Measurements from ENCODE around the gene MROH2A. TPM values are rescaled to one million over a fixed set of nuclear protein-coding genes. Genes with fewer than 3 reads are reported as not detected.

Gene MROH2A
- total and polyA plus RNA-seq, 9 of the 15 experiments (the other 6 are each of a cell fraction or from before 2014, with no cell fraction given) = 0.03 TPM; not detected in 8

- no peak for TF ChIP-seq ZNF280A (IDR thresholded peaks at IDR 0.05; ENCODE audit: low read depth, partially characterized antibody)
- TF ChIP-seq CXXC5 (CRISPR knock-in tag; IDR thresholded peaks at IDR 0.05) = no peak
- no peak for TF ChIP-seq POLR3A (IDR thresholded peaks at IDR 0.05; ENCODE audit: borderline replicate concordance, extremely low read depth, insufficient read depth, insufficient read length)
Observed at GRCh38 chr2:233754872-233755611, 23.1 kb upstream of the MROH2A start (continued).

- in situ Hi-C loops (cut with MboI) (no loop called here), intact Hi-C loops (cut with micrococcal nuclease) (no loop called here)
- Histone ChIP-seq H3K9ac (ENCODE audit: insufficient read depth in 1 of 2, low read depth in 2 of 2, low read length in 2 of 2) (no peak overlapping the region), H3K4me3 (no peak overlapping the region), H3K79me2 (ENCODE audit: control insufficient read depth, insufficient read depth, low read length) (no peaks in the 10 kb centered on the region), H3K4me1 (replicated peaks in 1 of 2; ENCODE audit: control insufficient read depth in 2 of 2, insufficient read depth in 2 of 2, low read length in 2 of 2) (peaks cover 0 to 5% of the 10 kb centered on the region in 2 experiments; a peak in 2 of 5 replicates), H3K27ac (ENCODE audit: extremely low read depth, low read depth, low read length) (no peak overlapping the region), H3K9me1 (ENCODE audit: control insufficient read depth, insufficient read depth, low read length) (no peaks in the 10 kb centered on the region), H4K20me1 (replicated peaks; ENCODE audit: control insufficient read depth, insufficient read depth, low read length) (no peaks in the 10 kb centered on the region), H3K9me3 (replicated peaks; ENCODE audit: control insufficient read depth, insufficient read depth, low read depth, low read length) (no peaks in the 10 kb centered on the region), H2AFZ (ENCODE audit: low read depth, low read length) (no peak overlapping the region), H3K4me2 (ENCODE audit: insufficient read depth, low read length) (no peak overlapping the region), H3K36me3 (ENCODE audit: control insufficient read depth, insufficient read depth, low read length) (no peaks in the 10 kb centered on the region), H3K27me3 (ENCODE audit: control insufficient read depth in 2 of 2, insufficient read depth in 2 of 2, low read length in 2 of 2) (peaks cover 0 to 17% of the 10 kb centered on the region in 2 experiments; a peak in 2 of 5 replicates)
- no TSS peak for BruUV-seq (replicated peaks)
- 1% methylated on average over 7 of the region's 7 CpGs for WGBS (ENCODE audit: insufficient coverage, low coverage, missing lambda C conversion rate)
- ATAC-seq = no peak
- ChIA-PET CTCF (ENCODE audit: low intra/inter-chr PET ratio) (no interaction called here), POLR2A (no interaction called here)
- no peak for DNase-seq (ENCODE audit: extremely low read depth in 1 of 4, low spot score in 3 of 4)
- no peak for FAIRE-seq
- TF ChIP-seq GATAD2B (IDR thresholded peaks at IDR 0.05; ENCODE audit: borderline replicate concordance) = no peak
- no peak for TF ChIP-seq SETDB1 (IDR thresholded peaks at IDR 0.05; ENCODE audit: low read length)
- no peak for TF ChIP-seq ZNF239 (CRISPR knock-in tag; IDR thresholded peaks at IDR 0.05)
- TF ChIP-seq VEZF1 (CRISPR knock-in tag; IDR thresholded peaks at IDR 0.05) = no peak
- TF ChIP-seq ZBED1 (IDR thresholded peaks at IDR 0.05) = no peak
- TF ChIP-seq CEBPZ (IDR thresholded peaks at IDR 0.05; ENCODE audit: borderline replicate concordance, low read depth, low read length) = no peak
- no peak for TF ChIP-seq FOXP4 (CRISPR knock-in tag; IDR thresholded peaks at IDR 0.05; ENCODE audit: borderline replicate concordance)
Observed at GRCh38 chr2:233756429-233757081, 21.6 kb upstream of the MROH2A start.
